Breast epithelium (tissue), 3 donors: ENCODE data around the gene SHBG.

ENCODE experiments used
- CTCF ChIP-seq, 3 donors: fragments of 450-650 bp; IDR thresholded peaks; one replicate each; pipeline ENCODE4 v1.5.1; 2016 to 2017; ENCODE audit warnings: antibody characterized with exemption in 3 of 3, mild to moderate bottlenecking in 3 of 3, moderate library complexity in 3 of 3
- POLR2A ChIP-seq: fragments of 450-650 bp; IDR thresholded peaks from one replicate; pipeline ENCODE4 v1.6.1; 2016; ENCODE audit warnings: antibody characterized with exemption, mild to moderate bottlenecking, moderate library complexity
- POLR2AphosphoS5 ChIP-seq, 3 donors: sonication (generic); formaldehyde crosslinking; IDR thresholded peaks; one replicate each; pipeline ENCODE4 v1.6.1; 2017; ENCODE audit warnings: antibody characterized with exemption in 3 of 3

GRCh38 chr17:7652388-7653356 lies 22.7 kb downstream of the SHBG start:
- TF ChIP-seq POLR2AphosphoS5 (IDR thresholded peaks at IDR 0.05) (no peak), CTCF (IDR thresholded peaks at IDR 0.05) (no peak), POLR2A (no peak)
